Neural crest cell (in vitro differentiated cells): ENCODE data around the gene MRFAP1. TPM values are rescaled to one million over a fixed set of nuclear protein-coding genes. Genes with fewer than 3 reads are reported as not detected.

Source experiments
- DNase-seq: peaks from one replicate; pipeline ENCODE4 v3.0.0; 2021; ENCODE audit warnings: low read depth, mixed read lengths, low spot score
- H3K27ac Mint-ChIP-seq: one replicate; pipeline ENCODE4 v1.8.0; 2021; ENCODE audit warnings: mild to moderate bottlenecking, mixed read lengths; ENCODE audit not compliant: unreplicated experiment
- H3K27me3 Mint-ChIP-seq: 2 replicates; pipeline ENCODE4 v1.8.0; 2021; ENCODE audit warnings: low read depth, mild to moderate bottlenecking, mixed read lengths
- H3K36me3 Mint-ChIP-seq: 2 replicates; pipeline ENCODE4 v1.8.0; 2021; ENCODE audit warnings: low read depth, mild to moderate bottlenecking, mixed read lengths
- H3K4me1 Mint-ChIP-seq: 2 replicates; pipeline ENCODE4 v1.8.0; 2021; ENCODE audit warnings: mixed read lengths
- H3K4me3 Mint-ChIP-seq: one replicate; pipeline ENCODE4 v1.8.0; 2021; ENCODE audit warnings: mild to moderate bottlenecking, mixed read lengths
- H3K9me3 Mint-ChIP-seq: 2 replicates; pipeline ENCODE4 v1.8.0; 2021; ENCODE audit warnings: mixed read lengths
- CTCF ChIP-seq: fragments of 200-600 bp; sonication (generic); conservative IDR thresholded peaks from 2 replicates; pipeline ENCODE4 v1.5.0; 2021; ENCODE audit warnings: antibody characterized with exemption, mild to moderate bottlenecking
- total RNA-seq: library from RNA; stranded (reverse); gene quantifications from 2 replicates; pipeline ENCODE4 v1.2.1, GENCODE V29; 2021

Gene MRFAP1
- total RNA-seq, 1 donor from 2014 or later = 317 TPM

DNA sequence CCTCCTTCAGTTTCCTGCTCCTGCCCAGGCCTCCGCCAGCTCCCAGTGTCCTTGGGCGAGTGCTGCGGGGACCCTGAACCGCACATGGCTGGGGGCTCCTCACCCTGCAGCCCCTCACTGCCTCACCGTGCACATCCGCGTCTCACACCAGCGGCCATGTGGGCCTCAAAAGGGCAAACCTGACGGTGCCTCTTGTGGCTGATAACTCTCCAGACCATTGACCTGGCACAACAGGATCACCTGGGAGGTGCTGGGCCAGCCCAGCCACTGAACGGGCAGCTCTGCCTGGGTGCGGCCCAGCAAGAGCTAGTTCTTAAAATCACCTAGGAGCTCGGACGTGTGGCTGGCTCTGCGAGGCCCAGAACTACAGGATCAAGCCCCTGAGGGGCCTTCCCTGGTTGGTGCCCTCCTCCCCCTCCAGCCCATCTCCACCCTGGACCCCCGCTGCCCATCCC, 49.0 kb downstream of the MRFAP1 start:
- no peak overlapping the region for H3K4me3 Mint-ChIP-seq
- DNase-seq = no peak
- peak overlapping the region; percentile 71 for H3K27ac Mint-ChIP-seq
- H3K27me3 Mint-ChIP-seq = no peaks in the 10 kb centered on the region
- H3K36me3 Mint-ChIP-seq = no peaks in the 10 kb centered on the region
- TF ChIP-seq CTCF = no peak
- H3K4me1 Mint-ChIP-seq = peaks cover 27% of the 10 kb centered on the region
- H3K9me3 Mint-ChIP-seq = no peaks in the 10 kb centered on the region

Other genes with a start within 250 kb of the MRFAP1 start
- 0.32 and 0.35 TPM in 2 replicates for gene PPP2R2C, start 168.1 kb upstream of the MRFAP1 start, total RNA-seq
- 9.4 and 9.8 TPM in 2 replicates for gene MAN2B2, start 65.5 kb upstream of the MRFAP1 start, total RNA-seq
- not detected in 2 replicates for gene S100P, start 53.2 kb downstream of the MRFAP1 start, total RNA-seq
- 70.4 and 74.0 TPM in 2 replicates for gene MRFAP1L1, start 69.2 kb downstream of the MRFAP1 start, total RNA-seq
- 23.8 and 25.1 TPM in 2 replicates for gene BLOC1S4, start 75.5 kb downstream of the MRFAP1 start, total RNA-seq
- gene KIAA0232, start 142.0 kb downstream of the MRFAP1 start, total RNA-seq = 40.1 and 41.7 TPM in 2 replicates